ENCODE results near the gene SLC44A3. TPM values are rescaled to one million over a fixed set of nuclear protein-coding genes. Genes with fewer than 3 reads are reported as not detected.
A peak's percentile ranks its signal among the peaks of the same experiment; 100 is the strongest.

The SLC44A3 gene
- total RNA-seq, 6 donors from 2014 or later, result 6.3 to 24.2 (median 17.8) TPM

DNA sequence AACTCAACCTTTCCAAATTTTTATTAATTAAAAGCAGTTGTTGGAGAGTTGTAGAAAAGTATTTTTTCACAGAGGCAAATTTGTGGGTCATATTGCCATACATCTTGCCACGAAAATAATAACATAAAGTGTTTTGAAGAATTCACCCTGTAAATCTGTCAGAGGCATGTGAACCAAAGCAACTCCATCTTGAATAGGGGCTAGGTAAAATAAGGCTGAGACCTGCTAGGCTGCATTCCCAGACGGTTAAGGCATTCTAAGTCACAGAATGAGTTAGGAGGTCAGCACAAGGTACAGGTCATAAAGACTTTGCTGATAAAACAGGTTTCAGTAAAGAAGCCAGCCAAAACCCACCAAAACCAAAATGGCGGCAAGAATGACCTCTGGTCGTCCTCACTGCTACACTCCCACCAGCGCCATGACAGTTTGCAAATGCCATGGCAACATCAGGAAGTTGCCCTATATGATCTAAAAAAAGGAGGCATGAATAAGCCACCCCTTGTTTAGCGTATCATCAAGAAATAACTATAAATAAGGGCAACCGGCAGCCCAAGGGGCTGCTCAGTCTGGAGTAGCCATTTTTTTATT, 111.2 kb downstream of the SLC44A3 start:
- Histone ChIP-seq H3K4me1 (peaks cover 14 to 40% (median 29%) of the 10 kb centered on the region in 4 donors), H3K4me3 (no peak overlapping the region), H3K36me3 (peaks cover 0 to 15% (median 0%) of the 10 kb centered on the region in 4 donors), H3K27me3 (peaks cover 0 to 9% (median 0%) of the 10 kb centered on the region in 4 donors), H3K9me3 (no peaks in the 10 kb centered on the region), H3K27ac (no peak overlapping the region)
- 82 to 86% methylated on average over 7 of the region's 7 CpGs for WGBS, 2 donors
- DNase-seq, result no peak
- ATAC-seq (ENCODE audit: low FRiP score in 2 of 2), result no peak
- TF ChIP-seq POLR2AphosphoS5 (IDR thresholded peaks at IDR 0.05) (no peak), EP300 (IDR thresholded peaks at IDR 0.05) (no peak)
- TF ChIP-seq, protein P1, sequence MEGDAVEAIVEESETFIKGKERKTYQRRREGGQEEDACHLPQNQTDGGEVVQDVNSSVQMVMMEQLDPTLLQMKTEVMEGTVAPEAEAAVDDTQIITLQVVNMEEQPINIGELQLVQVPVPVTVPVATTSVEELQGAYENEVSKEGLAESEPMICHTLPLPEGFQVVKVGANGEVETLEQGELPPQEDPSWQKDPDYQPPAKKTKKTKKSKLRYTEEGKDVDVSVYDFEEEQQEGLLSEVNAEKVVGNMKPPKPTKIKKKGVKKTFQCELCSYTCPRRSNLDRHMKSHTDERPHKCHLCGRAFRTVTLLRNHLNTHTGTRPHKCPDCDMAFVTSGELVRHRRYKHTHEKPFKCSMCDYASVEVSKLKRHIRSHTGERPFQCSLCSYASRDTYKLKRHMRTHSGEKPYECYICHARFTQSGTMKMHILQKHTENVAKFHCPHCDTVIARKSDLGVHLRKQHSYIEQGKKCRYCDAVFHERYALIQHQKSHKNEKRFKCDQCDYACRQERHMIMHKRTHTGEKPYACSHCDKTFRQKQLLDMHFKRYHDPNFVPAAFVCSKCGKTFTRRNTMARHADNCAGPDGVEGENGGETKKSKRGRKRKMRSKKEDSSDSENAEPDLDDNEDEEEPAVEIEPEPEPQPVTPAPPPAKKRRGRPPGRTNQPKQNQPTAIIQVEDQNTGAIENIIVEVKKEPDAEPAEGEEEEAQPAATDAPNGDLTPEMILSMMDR (IDR thresholded peaks at IDR 0.05), result no peak

GRCh38 chr1:94934551-94934950, 114.4 kb downstream of the SLC44A3 start:
- Histone ChIP-seq H3K27me3 (no peaks in the 10 kb centered on the region), H3K9me3 (no peaks in the 10 kb centered on the region), H3K27ac (no peak overlapping the region), H3K4me3 (no peak overlapping the region), H3K4me1 (peaks cover 13 to 28% (median 19%) of the 10 kb centered on the region in 4 donors), H3K36me3 (peaks cover 0 to 15% (median 0%) of the 10 kb centered on the region in 4 donors)
- DNase-seq (no peak), ATAC-seq (ENCODE audit: low FRiP score in 2 of 2) (no peak)
- no peak for TF ChIP-seq EP300 (IDR thresholded peaks at IDR 0.05)
- TF ChIP-seq, protein P1 (IDR thresholded peaks at IDR 0.05), result no peak
- no peak for TF ChIP-seq POLR2A (IDR thresholded peaks at IDR 0.05)
- no peak for TF ChIP-seq POLR2AphosphoS5 (IDR thresholded peaks at IDR 0.05)
- WGBS, 2 donors, result 80 to 88% methylated on average over 2 of the region's 2 CpGs

DNA sequence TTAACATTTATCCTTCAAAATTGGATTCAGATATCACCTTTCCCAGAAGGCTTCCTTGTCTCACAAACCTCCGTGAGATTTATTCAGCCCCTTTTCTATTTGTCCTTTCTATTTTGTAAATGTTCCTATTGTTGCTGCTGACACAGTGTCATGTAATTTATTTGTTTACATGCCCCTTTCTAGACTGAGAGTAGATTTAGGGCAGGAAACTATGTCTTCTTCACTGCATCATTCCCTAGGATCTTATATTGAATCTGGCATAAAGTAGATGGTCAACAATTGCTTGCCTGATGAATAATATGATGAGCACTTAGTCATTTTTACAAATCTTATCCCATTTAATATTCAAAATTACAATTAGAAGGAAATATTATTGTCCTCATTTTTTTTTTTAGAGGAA, 114.9 kb downstream of the SLC44A3 start:
- no peak overlapping the region for H3K4me3 ChIP-seq
- peaks cover 10 to 23% (median 16%) of the 10 kb centered on the region in 4 donors for H3K4me1 ChIP-seq
- no peaks in the 10 kb centered on the region for H3K27me3 ChIP-seq
- H3K9me3 ChIP-seq, result no peaks in the 10 kb centered on the region
- no peak overlapping the region for H3K27ac ChIP-seq
- WGBS, 2 donors, result 84 to 96% methylated on average over 1 of the region's 1 CpG
- no peak for DNase-seq
- TF ChIP-seq, protein P1 (IDR thresholded peaks at IDR 0.05), result no peak
- TF ChIP-seq POLR2A (IDR thresholded peaks at IDR 0.05), result no peak
- TF ChIP-seq POLR2AphosphoS5 (IDR thresholded peaks at IDR 0.05), result no peak
- no peak for TF ChIP-seq EP300 (IDR thresholded peaks at IDR 0.05)
- ATAC-seq (ENCODE audit: low FRiP score in 2 of 2), result no peak
- peaks cover 0 to 15% (median 0%) of the 10 kb centered on the region in 4 donors for H3K36me3 ChIP-seq

- TF ChIP-seq POLR2AphosphoS5 (IDR thresholded peaks at IDR 0.05), result no peak
- TF ChIP-seq EP300 (IDR thresholded peaks at IDR 0.05), result no peak
- TF ChIP-seq, protein P1 (IDR thresholded peaks at IDR 0.05), result no peak
- TF ChIP-seq POLR2A (IDR thresholded peaks at IDR 0.05), result no peak
- Histone ChIP-seq H3K9me3 (no peaks in the 10 kb centered on the region), H3K27ac (peak overlapping the region in 3 of 4 donors; percentile 27 to 36 (median 30)), H3K27me3 (no peaks in the 10 kb centered on the region), H3K4me1 (peaks cover 10 to 20% (median 13%) of the 10 kb centered on the region in 4 donors), H3K4me3 (no peak overlapping the region), H3K36me3 (peaks cover 0 to 15% (median 0%) of the 10 kb centered on the region in 4 donors)
- ATAC-seq (ENCODE audit: low FRiP score in 2 of 2) (no peak), DNase-seq (no peak)
- WGBS, 2 donors, result 33 to 38% methylated on average over 1 of the region's 1 CpG
Measured at GRCh38 chr1:94935476-94935875, 115.3 kb downstream of the SLC44A3 start.

All from upper lobe of left lung (tissue), 6 donors.